GM10266 (cell line): Measurements from ENCODE around the gene GALNT2.

Source experiments
- DNase-seq: peaks from one replicate; pipeline ENCODE4 v3.0.0; 2012; ENCODE audit errors: extremely low spot score
- CTCF ChIP-seq: IDR thresholded peaks from 2 replicates; pipeline ENCODE4 v1.5.1; 2012; ENCODE audit warnings: mild to moderate bottlenecking, low read depth; ENCODE audit not compliant: control insufficient read depth, insufficient read depth; ENCODE audit errors: missing control alignments

The GALNT2 gene

GRCh38 chr1:230029244-230029941, 37.6 kb upstream of the GALNT2 start:
- no peak for DNase-seq
- TF ChIP-seq CTCF: no peak

- DNase-seq: no peak
- TF ChIP-seq CTCF: no peak
Observed at GRCh38 chr1:230030122-230030821, 36.8 kb upstream of the GALNT2 start.

- no peak for DNase-seq
- TF ChIP-seq CTCF: no peak
Observed at GRCh38 chr1:230031131-230031530, 35.9 kb upstream of the GALNT2 start.

GRCh38 chr1:230032516-230033281, 34.3 kb upstream of the GALNT2 start:
- DNase-seq: no peak
- no peak for TF ChIP-seq CTCF

GRCh38 chr1:230037261-230037660, 29.8 kb upstream of the GALNT2 start:
- TF ChIP-seq CTCF: no peak
- DNase-seq: no peak

GRCh38 chr1:230040440-230040839, 26.6 kb upstream of the GALNT2 start:
- no peak for DNase-seq
- TF ChIP-seq CTCF: no peak
